Measurements from ENCODE around the gene MAT2A. TPM values are rescaled to one million over a fixed set of nuclear protein-coding genes. Genes with fewer than 3 reads are reported as not detected.
"Not testable (repeated sequence)": the region's sequence is repeated elsewhere in the genome, so short reads cannot be mapped to it uniquely, and the experiment has no call there.

Gene MAT2A

DNA sequence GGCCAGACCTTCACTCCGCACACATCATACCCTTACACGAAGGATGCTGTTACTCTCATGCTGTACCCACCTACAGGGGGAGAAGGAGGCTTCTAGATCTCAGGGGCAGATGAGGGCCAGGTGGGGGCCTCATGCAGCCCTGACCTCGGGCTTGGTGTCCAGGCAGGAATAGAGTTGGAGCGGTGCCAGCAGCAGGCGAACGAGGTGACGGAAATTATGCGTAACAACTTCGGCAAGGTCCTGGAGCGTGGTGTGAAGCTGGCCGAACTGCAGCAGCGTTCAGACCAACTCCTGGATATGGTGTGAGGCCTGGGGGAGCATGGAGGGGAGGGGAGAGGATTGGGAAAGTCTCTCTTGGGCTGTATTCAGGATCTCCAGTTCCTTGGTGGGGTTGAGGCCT, 52.6 kb downstream of the MAT2A start:
- peak overlapping the region; percentile 40 for H4K91ac ChIP-seq (ENCODE audit: low read length)
- H3K27ac ChIP-seq (ENCODE audit: low read length, poor library complexity, severe bottlenecking) = no peak overlapping the region
- H4K8ac ChIP-seq (ENCODE audit: low read length) = no peak overlapping the region
- H2BK120ac ChIP-seq (ENCODE audit: low read depth, low read length) = no peak overlapping the region
- H2BK15ac ChIP-seq (ENCODE audit: low read depth, poor library complexity, severe bottlenecking) = peak overlapping the region; percentile 61
- H3K79me1 ChIP-seq (replicated peaks; ENCODE audit: low read length, poor library complexity, severe bottlenecking) = peaks cover 10% of the 10 kb centered on the region
- H2AK5ac ChIP-seq (ENCODE audit: low read length, severe bottlenecking) = peak overlapping the region; percentile 21
- no peak overlapping the region for H3K14ac ChIP-seq (ENCODE audit: low read length in 2 of 2)
- H2BK5ac ChIP-seq (ENCODE audit: low read depth, low read length, poor library complexity, severe bottlenecking) = no peak overlapping the region
- peaks cover 9 to 10% of the 10 kb centered on the region in 2 experiments for H3K36me3 ChIP-seq (ENCODE audit: control insufficient read depth in 1 of 2, insufficient read depth in 2 of 2, low read depth in 1 of 2, low read length in 2 of 2)
- H3K4me2 ChIP-seq (ENCODE audit: low read length, poor library complexity, severe bottlenecking) = no peak overlapping the region
- no peak overlapping the region for H3K23ac ChIP-seq (ENCODE audit: low read length in 2 of 2)
- peaks cover 29% of the 10 kb centered on the region for H3K4me1 ChIP-seq (ENCODE audit: control insufficient read depth, insufficient read depth, low read depth, low read length)
- H3K4ac ChIP-seq (ENCODE audit: low read depth in 1 of 2, low read length in 2 of 2) = no peak overlapping the region
- H3K4me3 ChIP-seq (ENCODE audit: insufficient read depth in 1 of 2, low read depth in 1 of 2, low read length in 2 of 2) = no peak overlapping the region
- WGBS = 95% methylated on average over 12 of the region's 12 CpGs
- H3K18ac ChIP-seq (ENCODE audit: low read depth in 1 of 2, low read length in 2 of 2) = no peak overlapping the region
- H2BK12ac ChIP-seq (ENCODE audit: low read length in 2 of 2) = peak overlapping the region in 1 of 2 experiments; percentile 72
- DNase-seq = no peak
- H3K9ac ChIP-seq (ENCODE audit: low read length) = no peak overlapping the region
- no peaks in the 10 kb centered on the region for H3K9me3 ChIP-seq (ENCODE audit: control insufficient read depth, low read length)
- no peaks in the 10 kb centered on the region for H3K27me3 ChIP-seq (ENCODE audit: control insufficient read depth in 1 of 2, insufficient read depth in 1 of 2, low read length in 2 of 2)
- no peak overlapping the region for H2AFZ ChIP-seq (ENCODE audit: low read depth, low read length)

DNA sequence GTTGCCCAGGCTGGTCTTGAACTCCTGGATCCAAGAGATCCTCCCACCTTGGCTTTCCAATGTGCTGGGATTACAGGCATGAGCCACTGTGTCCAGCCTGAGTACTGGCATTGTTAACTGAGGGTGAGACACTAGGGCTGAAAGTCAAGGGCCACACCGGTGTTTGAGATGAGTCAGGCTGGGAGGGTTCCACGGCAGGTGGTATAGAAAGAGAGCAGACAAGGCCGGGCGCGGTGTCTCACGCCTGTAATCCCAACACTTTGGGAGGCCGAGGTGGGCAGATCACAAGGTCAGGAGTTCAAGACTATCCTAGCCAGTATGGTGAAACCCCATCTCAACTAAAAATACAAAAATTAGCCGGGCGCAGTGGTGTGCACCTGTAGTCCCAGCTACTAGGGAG, 53.3 kb downstream of the MAT2A start:
- H3K4me2 ChIP-seq (ENCODE audit: low read length, poor library complexity, severe bottlenecking); H3K18ac ChIP-seq (ENCODE audit: low read depth in 1 of 2, low read length in 2 of 2); H3K27ac ChIP-seq (ENCODE audit: low read length, poor library complexity, severe bottlenecking); H2BK15ac ChIP-seq (ENCODE audit: low read depth, poor library complexity, severe bottlenecking); H3K9me3 ChIP-seq (ENCODE audit: control insufficient read depth, low read length); DNase-seq; H2BK5ac ChIP-seq (ENCODE audit: low read depth, low read length, poor library complexity, severe bottlenecking); H2BK120ac ChIP-seq (ENCODE audit: low read depth, low read length); H2AFZ ChIP-seq (ENCODE audit: low read depth, low read length); H4K91ac ChIP-seq (ENCODE audit: low read length); H3K9ac ChIP-seq (ENCODE audit: low read length); H3K23ac ChIP-seq (ENCODE audit: low read length in 2 of 2); H3K4me3 ChIP-seq (ENCODE audit: insufficient read depth in 1 of 2, low read depth in 1 of 2, low read length in 2 of 2); H3K27me3 ChIP-seq (ENCODE audit: control insufficient read depth in 1 of 2, insufficient read depth in 1 of 2, low read length in 2 of 2); H3K14ac ChIP-seq (ENCODE audit: low read length in 2 of 2); H2AK5ac ChIP-seq (ENCODE audit: low read length, severe bottlenecking); H4K8ac ChIP-seq (ENCODE audit: low read length); H3K4ac ChIP-seq (ENCODE audit: low read depth in 1 of 2, low read length in 2 of 2): not testable (repeated sequence)
- peaks cover 16 to 17% of the 10 kb centered on the region in 2 experiments for H3K36me3 ChIP-seq (ENCODE audit: control insufficient read depth in 1 of 2, insufficient read depth in 2 of 2, low read depth in 1 of 2, low read length in 2 of 2)
- H3K79me1 ChIP-seq (replicated peaks; ENCODE audit: low read length, poor library complexity, severe bottlenecking) = peaks cover 16% of the 10 kb centered on the region
- WGBS = 92% methylated on average over 4 of the region's 9 CpGs
- peak overlapping the region in 1 of 2 experiments; percentile 14 for H2BK12ac ChIP-seq (ENCODE audit: low read length in 2 of 2)
- H3K4me1 ChIP-seq (ENCODE audit: control insufficient read depth, insufficient read depth, low read depth, low read length) = peaks cover 36% of the 10 kb centered on the region

DNA sequence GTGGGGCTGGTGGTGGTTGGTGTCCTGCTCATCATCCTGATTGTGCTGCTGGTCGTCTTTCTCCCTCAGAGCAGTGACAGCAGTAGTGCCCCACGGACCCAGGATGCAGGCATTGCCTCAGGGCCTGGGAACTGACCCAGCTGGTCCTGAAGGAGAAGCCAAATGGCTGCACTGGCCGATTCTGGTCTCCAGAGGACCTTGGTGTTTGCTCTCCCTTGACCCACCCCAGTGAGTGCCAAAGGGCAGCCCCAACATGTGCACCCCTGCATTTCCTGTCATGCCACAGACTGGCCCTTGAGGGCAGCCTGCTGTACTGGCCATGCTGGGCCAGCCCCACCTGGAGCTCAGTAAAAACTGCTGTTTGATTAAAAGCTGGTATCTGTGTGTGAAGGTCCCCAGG, 54.1 kb downstream of the MAT2A start:
- H3K36me3 ChIP-seq (ENCODE audit: control insufficient read depth in 1 of 2, insufficient read depth in 2 of 2, low read depth in 1 of 2, low read length in 2 of 2) = peaks cover 22% of the 10 kb centered on the region in 2 experiments
- no peaks in the 10 kb centered on the region for H3K27me3 ChIP-seq (ENCODE audit: control insufficient read depth in 1 of 2, insufficient read depth in 1 of 2, low read length in 2 of 2)
- H4K8ac ChIP-seq (ENCODE audit: low read length) = no peak overlapping the region
- no peak overlapping the region for H2AK5ac ChIP-seq (ENCODE audit: low read length, severe bottlenecking)
- H2BK15ac ChIP-seq (ENCODE audit: low read depth, poor library complexity, severe bottlenecking) = no peak overlapping the region
- peaks cover 19% of the 10 kb centered on the region for H3K79me1 ChIP-seq (replicated peaks; ENCODE audit: low read length, poor library complexity, severe bottlenecking)
- no peaks in the 10 kb centered on the region for H3K9me3 ChIP-seq (ENCODE audit: control insufficient read depth, low read length)
- 85% methylated on average over 3 of the region's 3 CpGs for WGBS
- no peak overlapping the region for H3K18ac ChIP-seq (ENCODE audit: low read depth in 1 of 2, low read length in 2 of 2)
- H3K4me2 ChIP-seq (ENCODE audit: low read length, poor library complexity, severe bottlenecking) = no peak overlapping the region
- H3K14ac ChIP-seq (ENCODE audit: low read length in 2 of 2) = no peak overlapping the region
- no peak overlapping the region for H4K91ac ChIP-seq (ENCODE audit: low read length)
- DNase-seq = no peak
- peaks cover 33% of the 10 kb centered on the region for H3K4me1 ChIP-seq (ENCODE audit: control insufficient read depth, insufficient read depth, low read depth, low read length)
- H3K23ac ChIP-seq (ENCODE audit: low read length in 2 of 2) = no peak overlapping the region
- no peak overlapping the region for H3K27ac ChIP-seq (ENCODE audit: low read length, poor library complexity, severe bottlenecking)
- no peak overlapping the region for H3K4ac ChIP-seq (ENCODE audit: low read depth in 1 of 2, low read length in 2 of 2)
- H3K4me3 ChIP-seq (ENCODE audit: insufficient read depth in 1 of 2, low read depth in 1 of 2, low read length in 2 of 2) = no peak overlapping the region
- H3K9ac ChIP-seq (ENCODE audit: low read length) = no peak overlapping the region
- no peak overlapping the region for H2BK120ac ChIP-seq (ENCODE audit: low read depth, low read length)
- no peak overlapping the region for H2BK5ac ChIP-seq (ENCODE audit: low read depth, low read length, poor library complexity, severe bottlenecking)
- H2BK12ac ChIP-seq (ENCODE audit: low read length in 2 of 2) = no peak overlapping the region
- no peak overlapping the region for H2AFZ ChIP-seq (ENCODE audit: low read depth, low read length)

Small RNA genes lying within 50 kb of the gene (small RNA-seq; reads per million reads assigned to genes)
- gene RN7SL126P (ENCODE audit: low read depth) = not detected
